CD4-positive, alpha-beta T cell (primary cell): ENCODE measurements around the gene PRH2. TPM values are rescaled to one million over a fixed set of nuclear protein-coding genes. Genes with fewer than 3 reads are reported as not detected.

ENCODE experiments used
- ATAC-seq: fragments of 200-7000 bp; cut with Tn5 transposase; one replicate; pipeline ENCODE4 v1.10.0; 2022; ENCODE audit warnings: mild to moderate bottlenecking; ENCODE audit not compliant: poor library complexity
- CTCF ChIA-PET: fragments of 350-600 bp; sonication (Branson Sonifier 250); formaldehyde crosslinking; loops from one replicate; lab custom pipeline; 2021; ENCODE audit warnings: antibody characterized with exemption, inconsistent platforms; lab: Charles Lee
- POLR2A ChIA-PET: fragments of 350-600 bp; sonication (Branson Sonifier 250); formaldehyde crosslinking; loops from one replicate; lab custom pipeline; 2021; ENCODE audit warnings: antibody characterized with exemption, inconsistent platforms; lab: Charles Lee
- DNase-seq, 14 experiments: peaks; one replicate each; pipeline ENCODE4 v3.0.0-alpha.2; 2013 to 2020; ENCODE audit warnings: mixed read lengths in 2 of 14
- H3K27ac ChIP-seq, 2 donors: one replicate each; pipeline versions ENCODE4 v1.5.1 to v1.7.0; 2013; ENCODE audit warnings: low read length in 2 of 2, low read depth in 1 of 2, mild to moderate bottlenecking in 1 of 2
- H3K27me3 ChIP-seq, 2 experiments: 1 replicate in 1 of 2; 2 replicates in 1 of 2; pipeline versions ENCODE4 v1.6.1 to v1.7.0; 2013; ENCODE audit warnings: low read length in 2 of 2, control low read depth in 1 of 2, mild to moderate bottlenecking in 1 of 2, moderate library complexity in 1 of 2; ENCODE audit not compliant: insufficient read depth in 2 of 2, control insufficient read depth in 1 of 2
- H3K36me3 ChIP-seq: one replicate; pipeline ENCODE4 v1.6.1; 2013; ENCODE audit warnings: low read length, control low read depth; ENCODE audit not compliant: insufficient read depth
- H3K4me1 ChIP-seq: one replicate; pipeline ENCODE4 v1.6.1; 2013; ENCODE audit warnings: low read length, control low read depth; ENCODE audit not compliant: insufficient read depth
- H3K4me3 ChIP-seq: one replicate; pipeline ENCODE4 v1.5.1; 2013; ENCODE audit warnings: mild to moderate bottlenecking, low read length, moderate library complexity
- H3K9me3 ChIP-seq, 2 experiments: 1 replicate in 1 of 2; 2 replicates in 1 of 2; pipeline versions ENCODE4 v1.6.1 to v1.7.0; 2013; ENCODE audit warnings: low read length in 2 of 2, mild to moderate bottlenecking in 2 of 2, control low read depth in 1 of 2, moderate library complexity in 1 of 2; ENCODE audit not compliant: control insufficient read depth in 1 of 2, insufficient read depth in 1 of 2
- H3K27ac Mint-ChIP-seq: one replicate; pipeline ENCODE4 v1.8.0; 2020; ENCODE audit warnings: mixed read lengths
- H3K27me3 Mint-ChIP-seq: one replicate; pipeline ENCODE4 v1.8.0; 2021; ENCODE audit warnings: mixed read lengths
- H3K36me3 Mint-ChIP-seq: one replicate; pipeline ENCODE4 v1.8.0; 2021; ENCODE audit warnings: low read depth, mixed read lengths
- H3K4me1 Mint-ChIP-seq: one replicate; pipeline ENCODE4 v1.8.0; 2021; ENCODE audit warnings: low read depth, mixed read lengths
- H3K4me3 Mint-ChIP-seq: one replicate; pipeline ENCODE4 v1.8.0; 2020; ENCODE audit warnings: mild to moderate bottlenecking, mixed read lengths
- H3K9me3 Mint-ChIP-seq: one replicate; pipeline ENCODE4 v1.8.0; 2020; ENCODE audit warnings: mixed read lengths
- CTCF ChIP-seq: fragments of 200-600 bp; IDR thresholded peaks from one replicate; pipeline ENCODE4 v1.8.0; 2022; ENCODE audit warnings: antibody characterized with exemption, mild to moderate bottlenecking
- intact Hi-C, 2 experiments: fragments of 100-400 bp; cut with DNase I in 1 of 2; cut with micrococcal nuclease in 1 of 2; formaldehyde crosslinking; loops; one replicate each; pipeline versions ENCODE4 v1.15.1 to v1.9.0; 2023 to 2025; cut with DNase I, micrococcal nuclease
- total RNA-seq, 174 experiments: library from RNA in 2 of 174; stranded (reverse) in 2 of 174; gene quantifications; one replicate each; pipeline ENCODE4 v1.2.3 and lab custom pipeline; 2021 to 2026

Gene PRH2
- total RNA-seq, 2 experiments from 2014 or later: not detected

- POLR2A ChIA-PET: no interaction called here
- no peak for ATAC-seq
These were observed 19.6 kb upstream of the PRH2 start, which contains the start of gene TAS2R13 for GRCh38 chr12:10909462-10909861. Gene TAS2R13, minus strand, starts transcription at chr12:10909562. Its CDS starts 264 bp downstream, at chr12:10909298.

GRCh38 chr12:10910380-10910779 is 18.7 kb upstream of the PRH2 start:
- peaks cover 47% of the 10 kb centered on the region for H3K36me3 Mint-ChIP-seq
- no peaks in the 10 kb centered on the region for H3K36me3 ChIP-seq
- H3K4me1 ChIP-seq: no peaks in the 10 kb centered on the region
- ChIA-PET POLR2A (no interaction called here), CTCF (interaction anchor here (0.8 kb wide), 1 partner anchor 29 kb away, joined by 3 read pairs; the partner anchor contains the start of gene TAS2R14)
- DNase-seq (no peak), ATAC-seq (no peak)
- H3K9me3 Mint-ChIP-seq: peaks cover 4% of the 10 kb centered on the region
- H3K27me3 Mint-ChIP-seq: no peaks in the 10 kb centered on the region
- H3K4me3 Mint-ChIP-seq: no peak overlapping the region
- H3K4me3 ChIP-seq: no peak overlapping the region
- no peak for TF ChIP-seq CTCF
- no peaks in the 10 kb centered on the region for H3K27me3 ChIP-seq
- H3K9me3 ChIP-seq: peaks cover 0 to 1% of the 10 kb centered on the region in 2 experiments
- no peak overlapping the region for H3K27ac ChIP-seq
- intact Hi-C loops: no loop called here
- H3K27ac Mint-ChIP-seq: no peak overlapping the region
- no peaks in the 10 kb centered on the region for H3K4me1 Mint-ChIP-seq

More at GRCh38 chr12:10909462-10909861, 19.6 kb upstream of the PRH2 start, which contains the start of gene TAS2R13:
- H3K36me3 Mint-ChIP-seq: peaks cover 54% of the 10 kb centered on the region
- H3K27ac ChIP-seq: no peak within 1 kb of the TSS
- H3K36me3 ChIP-seq: no peaks in the 10 kb centered on the region
- no peak within 1 kb of the TSS for H3K4me3 ChIP-seq
- no peak within 1 kb of the TSS for H3K27ac Mint-ChIP-seq
- H3K4me3 Mint-ChIP-seq: no peak within 1 kb of the TSS
- no peaks in the 10 kb centered on the region for H3K4me1 Mint-ChIP-seq
- peaks cover 4 to 9% of the 10 kb centered on the region in 2 experiments for H3K9me3 ChIP-seq
- no peak for DNase-seq
- peaks cover 8% of the 10 kb centered on the region for H3K9me3 Mint-ChIP-seq
- intact Hi-C loops: no loop called here
- no peak for TF ChIP-seq CTCF
- CTCF ChIA-PET: interaction anchor here (0.8 kb wide), 1 partner anchor 13 kb away, joined by 3 read pairs; no protein-coding TSS in a partner anchor
- H3K4me1 ChIP-seq: no peaks in the 10 kb centered on the region
- no peaks in the 10 kb centered on the region for H3K27me3 Mint-ChIP-seq
- no peaks in the 10 kb centered on the region for H3K27me3 ChIP-seq

DNA sequence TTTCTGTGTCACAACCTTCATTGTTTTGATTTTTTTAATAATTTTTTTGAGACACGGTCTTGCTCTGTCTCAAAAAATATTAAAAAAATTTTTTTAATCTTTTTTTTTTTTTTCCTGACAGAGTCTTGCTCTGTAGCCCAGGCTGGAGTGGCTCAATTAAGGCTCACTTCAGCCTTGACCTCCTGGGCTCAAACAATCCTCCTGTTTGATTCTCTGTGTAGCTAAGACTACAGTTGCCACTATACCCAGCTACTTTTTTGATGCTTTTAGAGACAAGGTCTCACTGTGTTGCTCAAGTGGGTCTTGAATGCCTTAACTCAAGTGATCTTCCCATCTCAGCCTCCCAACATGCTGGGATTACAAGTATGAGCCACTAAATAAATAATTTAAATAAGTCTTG is 9.2 kb upstream of the PRH2 start:
- ATAC-seq (no peak), DNase-seq (no peak)
- Histone ChIP-seq H3K4me3 (no peak overlapping the region), H3K27me3 (no peaks in the 10 kb centered on the region), H3K4me1 (no peaks in the 10 kb centered on the region), H3K36me3 (no peaks in the 10 kb centered on the region), H3K27ac (no peak overlapping the region), H3K9me3 (no peaks in the 10 kb centered on the region)
- CTCF ChIA-PET: no interaction called here
- no peaks in the 10 kb centered on the region for H3K9me3 Mint-ChIP-seq
- intact Hi-C loops: no loop called here
- no peaks in the 10 kb centered on the region for H3K4me1 Mint-ChIP-seq
- TF ChIP-seq CTCF: no peak
- no peaks in the 10 kb centered on the region for H3K27me3 Mint-ChIP-seq
- no peak overlapping the region for H3K4me3 Mint-ChIP-seq
- H3K36me3 Mint-ChIP-seq: no peaks in the 10 kb centered on the region
- POLR2A ChIA-PET: no interaction called here
- H3K27ac Mint-ChIP-seq: no peak overlapping the region
